SU-DHL-6 (cell line): Measurements from ENCODE around the gene HK3.

Experiments
- H2AFZ ChIP-seq: fragments of 200-600 bp; sonication (generic); 2 replicates; pipeline ENCODE4 v1.6.1; 2014; ENCODE audit warnings: low read depth, mild to moderate bottlenecking, moderate library complexity, mixed read lengths, antibody characterized with exemption, low read length; ENCODE audit not compliant: severe bottlenecking
- H3F3A ChIP-seq: fragments of 200-600 bp; shearing (Covaris generic); 2 replicates; pipeline ENCODE4 v1.6.0; 2016; ENCODE audit warnings: antibody characterized with exemption, mild to moderate bottlenecking; ENCODE audit not compliant: insufficient read depth
- H3K27ac ChIP-seq: fragments of 200-600 bp; sonication (generic); 2 replicates; pipeline ENCODE4 v1.5.1; 2016; ENCODE audit warnings: low read depth, mild to moderate bottlenecking, low read length, moderate library complexity, mixed read lengths
- H3K27me3 ChIP-seq: fragments of 200-600 bp; sonication (generic), shearing (Covaris generic); 2 replicates; pipeline ENCODE4 v1.6.0; 2014; ENCODE audit warnings: mild to moderate bottlenecking, low read length
- H3K36me3 ChIP-seq: fragments of 200-600 bp; sonication (generic); 2 replicates; pipeline ENCODE4 v1.6.1; 2014; ENCODE audit warnings: mild to moderate bottlenecking, low read length, mixed read lengths
- H3K4me2 ChIP-seq: fragments of 300-600, 200-600 bp; shearing (Covaris generic), sonication (generic); 2 replicates; pipeline ENCODE4 v1.6.0; 2014; ENCODE audit warnings: low read length, low read depth, mild to moderate bottlenecking; ENCODE audit not compliant: poor library complexity, severe bottlenecking
- H3K4me3 ChIP-seq: fragments of 200-600 bp; sonication (generic); 2 replicates; pipeline ENCODE4 v1.5.1; 2014; ENCODE audit warnings: antibody characterized with exemption, low read length, mild to moderate bottlenecking, mixed read lengths; ENCODE audit not compliant: insufficient read depth, poor library complexity, severe bottlenecking
- H3K79me2 ChIP-seq: fragments of 200-600 bp; sonication (generic); 2 replicates; pipeline ENCODE4 v1.6.1; 2014; ENCODE audit warnings: mild to moderate bottlenecking, low read length, moderate library complexity; ENCODE audit not compliant: insufficient read depth
- H3K9ac ChIP-seq: fragments of 200-600 bp; sonication (generic); 2 replicates; pipeline ENCODE4 v1.7.0; 2014; ENCODE audit warnings: mild to moderate bottlenecking, low read length
- H3K9me2 ChIP-seq: fragments of 200-600 bp; sonication (generic); replicated peaks from 2 replicates; pipeline ENCODE4 v1.6.1; 2014; ENCODE audit warnings: low read length; ENCODE audit not compliant: insufficient read depth
- H3K9me3 ChIP-seq: fragments of 200-600 bp; sonication (generic); 2 replicates; pipeline ENCODE4 v1.6.1; 2014; ENCODE audit warnings: low read length, mixed read lengths; ENCODE audit not compliant: insufficient read depth
- H4K20me1 ChIP-seq: fragments of 200-600 bp; sonication (generic); 2 replicates; pipeline ENCODE4 v1.6.1; 2014; ENCODE audit warnings: low read depth, mild to moderate bottlenecking, antibody characterized with exemption, low read length, moderate library complexity, mixed read lengths
- EZH2phosphoT487 ChIP-seq: fragments of 200-600 bp; sonication (generic), shearing (Covaris generic); conservative IDR thresholded peaks from 2 replicates; pipeline ENCODE4 v1.6.1; 2018; ENCODE audit warnings: mild to moderate bottlenecking, antibody characterized with exemption, low read length, moderate library complexity, mixed read lengths
- TF ChIP-seq, protein P1 (sequence below): fragments of 200-600 bp; sonication (generic); IDR thresholded peaks from one replicate; pipeline ENCODE4 v1.5.1; 2017; ENCODE audit warnings: antibody characterized with exemption, mild to moderate bottlenecking, low read length, moderate library complexity; ENCODE audit not compliant: insufficient read depth, poor library complexity, severe bottlenecking

HK3 gene

GRCh38 chr5:176853151-176853778, 45.9 kb downstream of the HK3 start:
- H3K79me2 ChIP-seq = no peaks in the 10 kb centered on the region
- TF ChIP-seq, protein P1, sequence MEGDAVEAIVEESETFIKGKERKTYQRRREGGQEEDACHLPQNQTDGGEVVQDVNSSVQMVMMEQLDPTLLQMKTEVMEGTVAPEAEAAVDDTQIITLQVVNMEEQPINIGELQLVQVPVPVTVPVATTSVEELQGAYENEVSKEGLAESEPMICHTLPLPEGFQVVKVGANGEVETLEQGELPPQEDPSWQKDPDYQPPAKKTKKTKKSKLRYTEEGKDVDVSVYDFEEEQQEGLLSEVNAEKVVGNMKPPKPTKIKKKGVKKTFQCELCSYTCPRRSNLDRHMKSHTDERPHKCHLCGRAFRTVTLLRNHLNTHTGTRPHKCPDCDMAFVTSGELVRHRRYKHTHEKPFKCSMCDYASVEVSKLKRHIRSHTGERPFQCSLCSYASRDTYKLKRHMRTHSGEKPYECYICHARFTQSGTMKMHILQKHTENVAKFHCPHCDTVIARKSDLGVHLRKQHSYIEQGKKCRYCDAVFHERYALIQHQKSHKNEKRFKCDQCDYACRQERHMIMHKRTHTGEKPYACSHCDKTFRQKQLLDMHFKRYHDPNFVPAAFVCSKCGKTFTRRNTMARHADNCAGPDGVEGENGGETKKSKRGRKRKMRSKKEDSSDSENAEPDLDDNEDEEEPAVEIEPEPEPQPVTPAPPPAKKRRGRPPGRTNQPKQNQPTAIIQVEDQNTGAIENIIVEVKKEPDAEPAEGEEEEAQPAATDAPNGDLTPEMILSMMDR = no peak
- TF ChIP-seq EZH2phosphoT487 = no peak
- H3K9me2 ChIP-seq = no peaks in the 10 kb centered on the region
- H3K36me3 ChIP-seq = no peaks in the 10 kb centered on the region
- H3K4me3 ChIP-seq = no peak overlapping the region
- H3K4me2 ChIP-seq = no peak overlapping the region
- no peaks in the 10 kb centered on the region for H3K9me3 ChIP-seq
- no peaks in the 10 kb centered on the region for H3K27me3 ChIP-seq
- H4K20me1 ChIP-seq = no peaks in the 10 kb centered on the region
- no peak overlapping the region for H3K9ac ChIP-seq
- H2AFZ ChIP-seq = no peak overlapping the region
- H3F3A ChIP-seq = no peaks in the 10 kb centered on the region
- no peak overlapping the region for H3K27ac ChIP-seq

- H4K20me1 ChIP-seq = no peaks in the 10 kb centered on the region
- TF ChIP-seq, protein P1 = no peak
- no peak for TF ChIP-seq EZH2phosphoT487
- no peak overlapping the region for H3K27ac ChIP-seq
- no peaks in the 10 kb centered on the region for H3F3A ChIP-seq
- H3K9me2 ChIP-seq = no peaks in the 10 kb centered on the region
- H3K4me3 ChIP-seq = no peak overlapping the region
- H3K79me2 ChIP-seq = no peaks in the 10 kb centered on the region
- no peak overlapping the region for H3K4me2 ChIP-seq
- no peaks in the 10 kb centered on the region for H3K27me3 ChIP-seq
- H3K9me3 ChIP-seq = no peaks in the 10 kb centered on the region
- H2AFZ ChIP-seq = no peak overlapping the region
- H3K9ac ChIP-seq = no peak overlapping the region
- H3K36me3 ChIP-seq = no peaks in the 10 kb centered on the region
Measured at GRCh38 chr5:176851871-176852658, 47.1 kb downstream of the HK3 start.

- H3K36me3 ChIP-seq = no peaks in the 10 kb centered on the region
- H3K4me2 ChIP-seq = no peak overlapping the region
- H3K4me3 ChIP-seq = no peak overlapping the region
- H3K79me2 ChIP-seq = no peaks in the 10 kb centered on the region
- H2AFZ ChIP-seq = no peak overlapping the region
- H3F3A ChIP-seq = no peaks in the 10 kb centered on the region
- H3K27ac ChIP-seq = no peak overlapping the region
- no peak overlapping the region for H3K9ac ChIP-seq
- H3K9me3 ChIP-seq = no peaks in the 10 kb centered on the region
- TF ChIP-seq EZH2phosphoT487 = no peak
- TF ChIP-seq, protein P1 = no peak
- H3K27me3 ChIP-seq = no peaks in the 10 kb centered on the region
- H3K9me2 ChIP-seq = no peaks in the 10 kb centered on the region
- no peaks in the 10 kb centered on the region for H4K20me1 ChIP-seq
Measured at GRCh38 chr5:176851380-176851779, 47.8 kb downstream of the HK3 start.
